ENCODE measurements around the gene IGFBP3. TPM values are rescaled to one million over a fixed set of nuclear protein-coding genes. Genes with fewer than 3 reads are reported as not detected.

IGFBP3 gene
- total and polyA plus RNA-seq, 2 of the 13 experiments (the other 11 are each of a cell fraction or from before 2014, with no cell fraction given): 57.5 TPM; not detected in 1

GRCh38 chr7:45888185-45888992 lies 32.7 kb downstream of the IGFBP3 start, which contains the start of gene IGFBP1 (continued):
- TF ChIP-seq MYC (CRISPR knock-in tag; IDR thresholded peaks at IDR 0.05; ENCODE audit: borderline replicate concordance) (peak; percentile 84), SRSF9 (IDR thresholded peaks at IDR 0.05; ENCODE audit: borderline replicate concordance, insufficient read depth, low read depth, low read length, poor library complexity, severe bottlenecking) (no peak), ZKSCAN1 (IDR thresholded peaks at IDR 0.05; ENCODE audit: low read length) (no peak), TOE1 (CRISPR knock-in tag; IDR thresholded peaks at IDR 0.05) (peak; percentile 40; the same call in 1 of the 2 replicates), ARHGAP35 (CRISPR knock-in tag; IDR thresholded peaks at IDR 0.05; ENCODE audit: borderline replicate concordance) (peak; percentile 93; the same call in 1 of the 2 replicates), ZNF678 (CRISPR knock-in tag; IDR thresholded peaks at IDR 0.05) (peak; percentile 85; the same call in 1 of the 2 replicates), KLF15 (CRISPR knock-in tag; IDR thresholded peaks at IDR 0.05; ENCODE audit: borderline replicate concordance) (0 out of 2 replicates have a peak, but pooled peaks have one; percentile 30), ZNF280B (CRISPR knock-in tag; IDR thresholded peaks at IDR 0.05; ENCODE audit: borderline replicate concordance) (peak; percentile 92), ONECUT2 (CRISPR knock-in tag; IDR thresholded peaks at IDR 0.05) (no peak; the same call in 1 of the 2 replicates), ZNF761 (CRISPR knock-in tag; conservative IDR thresholded peaks at IDR 0.05) (peak; percentile 91), ZNF468 (CRISPR knock-in tag; IDR thresholded peaks at IDR 0.05) (peak; percentile 86), PLRG1 (conservative IDR thresholded peaks at IDR 0.05) (no peak), SNAPC2 (CRISPR knock-in tag; IDR thresholded peaks at IDR 0.05) (peak; percentile 80), DBP (CRISPR knock-in tag; IDR thresholded peaks at IDR 0.05; ENCODE audit: not compliant biosample characterization) (peak; percentile 96), MTF1 (CRISPR knock-in tag; IDR thresholded peaks at IDR 0.05) (no peak), ZNF749 (CRISPR knock-in tag; IDR thresholded peaks at IDR 0.05; ENCODE audit: borderline replicate concordance) (peak; percentile 59; the same call in 1 of the 2 replicates), ZNF382 (CRISPR knock-in tag; IDR thresholded peaks at IDR 0.05; ENCODE audit: borderline replicate concordance) (no peak), SP5 (CRISPR knock-in tag; IDR thresholded peaks at IDR 0.05; ENCODE audit: borderline replicate concordance, low read depth) (peak; percentile 84)
- TF ChIP-seq, protein P1, sequence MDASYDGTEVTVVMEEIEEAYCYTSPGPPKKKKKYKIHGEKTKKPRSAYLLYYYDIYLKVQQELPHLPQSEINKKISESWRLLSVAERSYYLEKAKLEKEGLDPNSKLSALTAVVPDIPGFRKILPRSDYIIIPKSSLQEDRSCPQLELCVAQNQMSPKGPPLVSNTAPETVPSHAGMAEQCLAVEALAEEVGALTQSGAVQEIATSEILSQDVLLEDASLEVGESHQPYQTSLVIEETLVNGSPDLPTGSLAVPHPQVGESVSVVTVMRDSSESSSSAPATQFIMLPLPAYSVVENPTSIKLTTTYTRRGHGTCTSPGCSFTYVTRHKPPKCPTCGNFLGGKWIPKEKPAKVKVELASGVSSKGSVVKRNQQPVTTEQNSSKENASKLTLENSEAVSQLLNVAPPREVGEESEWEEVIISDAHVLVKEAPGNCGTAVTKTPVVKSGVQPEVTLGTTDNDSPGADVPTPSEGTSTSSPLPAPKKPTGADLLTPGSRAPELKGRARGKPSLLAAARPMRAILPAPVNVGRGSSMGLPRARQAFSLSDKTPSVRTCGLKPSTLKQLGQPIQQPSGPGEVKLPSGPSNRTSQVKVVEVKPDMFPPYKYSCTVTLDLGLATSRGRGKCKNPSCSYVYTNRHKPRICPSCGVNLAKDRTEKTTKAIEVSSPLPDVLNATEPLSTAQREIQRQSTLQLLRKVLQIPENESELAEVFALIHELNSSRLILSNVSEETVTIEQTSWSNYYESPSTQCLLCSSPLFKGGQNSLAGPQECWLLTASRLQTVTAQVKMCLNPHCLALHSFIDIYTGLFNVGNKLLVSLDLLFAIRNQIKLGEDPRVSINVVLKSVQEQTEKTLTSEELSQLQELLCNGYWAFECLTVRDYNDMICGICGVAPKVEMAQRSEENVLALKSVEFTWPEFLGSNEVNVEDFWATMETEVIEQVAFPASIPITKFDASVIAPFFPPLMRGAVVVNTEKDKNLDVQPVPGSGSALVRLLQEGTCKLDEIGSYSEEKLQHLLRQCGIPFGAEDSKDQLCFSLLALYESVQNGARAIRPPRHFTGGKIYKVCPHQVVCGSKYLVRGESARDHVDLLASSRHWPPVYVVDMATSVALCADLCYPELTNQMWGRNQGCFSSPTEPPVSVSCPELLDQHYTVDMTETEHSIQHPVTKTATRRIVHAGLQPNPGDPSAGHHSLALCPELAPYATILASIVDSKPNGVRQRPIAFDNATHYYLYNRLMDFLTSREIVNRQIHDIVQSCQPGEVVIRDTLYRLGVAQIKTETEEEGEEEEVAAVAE (CRISPR knock-in tag; IDR thresholded peaks at IDR 0.05; ENCODE audit: borderline replicate concordance): peak; percentile 91
- TF ChIP-seq, protein P2, sequence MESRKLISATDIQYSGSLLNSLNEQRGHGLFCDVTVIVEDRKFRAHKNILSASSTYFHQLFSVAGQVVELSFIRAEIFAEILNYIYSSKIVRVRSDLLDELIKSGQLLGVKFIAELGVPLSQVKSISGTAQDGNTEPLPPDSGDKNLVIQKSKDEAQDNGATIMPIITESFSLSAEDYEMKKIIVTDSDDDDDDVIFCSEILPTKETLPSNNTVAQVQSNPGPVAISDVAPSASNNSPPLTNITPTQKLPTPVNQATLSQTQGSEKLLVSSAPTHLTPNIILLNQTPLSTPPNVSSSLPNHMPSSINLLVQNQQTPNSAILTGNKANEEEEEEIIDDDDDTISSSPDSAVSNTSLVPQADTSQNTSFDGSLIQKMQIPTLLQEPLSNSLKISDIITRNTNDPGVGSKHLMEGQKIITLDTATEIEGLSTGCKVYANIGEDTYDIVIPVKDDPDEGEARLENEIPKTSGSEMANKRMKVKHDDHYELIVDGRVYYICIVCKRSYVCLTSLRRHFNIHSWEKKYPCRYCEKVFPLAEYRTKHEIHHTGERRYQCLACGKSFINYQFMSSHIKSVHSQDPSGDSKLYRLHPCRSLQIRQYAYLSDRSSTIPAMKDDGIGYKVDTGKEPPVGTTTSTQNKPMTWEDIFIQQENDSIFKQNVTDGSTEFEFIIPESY (CRISPR knock-in tag; IDR thresholded peaks at IDR 0.05): peak; percentile 46; the same call in 1 of the 2 replicates

Data from HepG2 (cell line).